WTC11 (cell line): ENCODE measurements around the gene RYR1. TPM values are rescaled to one million over a fixed set of nuclear protein-coding genes. Genes with fewer than 3 reads are reported as not detected.

ENCODE experiments used
- FOXK1 ChIP-seq: sonication (generic); formaldehyde crosslinking; IDR thresholded peaks from 2 replicates; pipeline ENCODE4 v1.8.0; 2022; ENCODE audit warnings: mild to moderate bottlenecking, moderate library complexity, missing genetic modification reagents
- NR3C1 ChIP-seq: sonication (generic); formaldehyde crosslinking; conservative IDR thresholded peaks from 2 replicates; pipeline ENCODE4 v1.8.1; 2023; ENCODE audit warnings: low read depth, mild to moderate bottlenecking, missing genetic modification reagents
- PRRX2 ChIP-seq: fragments of 250-450 bp; sonication (Bioruptor Pico); IDR thresholded peaks from 2 replicates; pipeline ENCODE4 v1.8.0; 2021; ENCODE audit warnings: mild to moderate bottlenecking
- TCF7 ChIP-seq: sonication (generic); formaldehyde crosslinking; IDR thresholded peaks from 2 replicates; pipeline ENCODE4 v1.8.0; 2022; ENCODE audit warnings: mild to moderate bottlenecking, low read depth, missing genetic modification reagents, moderate library complexity
- ZBTB21 ChIP-seq: sonication (generic); formaldehyde crosslinking; IDR thresholded peaks from 2 replicates; pipeline ENCODE4 v1.8.1; 2023; ENCODE audit warnings: mild to moderate bottlenecking, missing genetic modification reagents, borderline replicate concordance
- ZNF263 ChIP-seq: sonication (generic); formaldehyde crosslinking; IDR thresholded peaks from 2 replicates; pipeline ENCODE4 v1.8.1; 2022; ENCODE audit warnings: low read depth, mild to moderate bottlenecking, moderate library complexity, missing genetic modification reagents
- total RNA-seq: library from RNA; stranded (reverse); gene quantifications from 3 replicates; pipeline ENCODE4 v1.2.3, GENCODE V29; 2021
- TF ChIP-seq, protein P1 (sequence below): fragments of 250-450 bp; sonication (Bioruptor Pico); IDR thresholded peaks from 2 replicates; pipeline ENCODE4 v2.1.2; 2022; ENCODE audit warnings: mild to moderate bottlenecking, moderate library complexity
- TF ChIP-seq, protein P2 (sequence below): sonication (generic); formaldehyde crosslinking; IDR thresholded peaks from 2 replicates; pipeline ENCODE4 v1.8.1; 2022; ENCODE audit warnings: low read depth, mild to moderate bottlenecking, moderate library complexity, missing genetic modification reagents, borderline replicate concordance
- TF ChIP-seq, protein P3 (sequence below): sonication (generic); formaldehyde crosslinking; IDR thresholded peaks from 2 replicates; pipeline ENCODE4 v1.8.1; 2023; ENCODE audit warnings: mild to moderate bottlenecking, missing genetic modification reagents, borderline replicate concordance
- TF ChIP-seq, protein P4 (sequence below): sonication (generic); formaldehyde crosslinking; conservative IDR thresholded peaks from 2 replicates; pipeline ENCODE4 v1.8.1; 2022; ENCODE audit warnings: mild to moderate bottlenecking, missing genetic modification reagents
- TF ChIP-seq, protein P5 (sequence below): sonication (generic); formaldehyde crosslinking; IDR thresholded peaks from 2 replicates; pipeline ENCODE4 v1.8.1; 2022; ENCODE audit warnings: mild to moderate bottlenecking, missing genetic modification reagents, moderate library complexity, borderline replicate concordance
- TF ChIP-seq, protein P6 (sequence below): sonication (generic); formaldehyde crosslinking; IDR thresholded peaks from 2 replicates; pipeline ENCODE4 v1.8.1; 2023; ENCODE audit warnings: mild to moderate bottlenecking, missing genetic modification reagents
- TF ChIP-seq, protein P7 (sequence below): sonication (generic); formaldehyde crosslinking; IDR thresholded peaks from 2 replicates; pipeline ENCODE4 v1.8.0; 2022; ENCODE audit warnings: mild to moderate bottlenecking, missing genetic modification reagents
- TF ChIP-seq, protein P8 (sequence below): fragments of 250-450 bp; sonication (Bioruptor Pico); IDR thresholded peaks from 2 replicates; pipeline ENCODE4 v1.9.0; 2021; ENCODE audit warnings: mild to moderate bottlenecking

RYR1 gene
- total RNA-seq, 1 experiment from 2014 or later, result 24.2 TPM

DNA sequence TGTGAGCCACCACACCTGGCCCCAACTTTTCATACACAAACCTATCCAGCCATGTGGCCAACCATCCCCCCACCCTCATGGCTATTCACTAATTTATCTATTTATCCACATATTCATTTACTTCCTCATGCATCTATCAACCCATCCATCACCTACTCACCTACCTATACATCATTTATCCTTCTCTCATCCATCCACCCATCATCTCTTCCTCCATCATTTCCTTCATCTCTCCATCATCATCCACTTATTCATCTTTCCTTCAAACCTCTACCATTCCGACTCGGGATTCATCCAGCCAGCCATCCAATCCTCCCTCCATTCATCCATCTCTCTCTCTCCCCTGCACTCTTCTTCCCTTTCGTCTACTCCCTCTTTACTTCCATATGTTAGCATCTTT lies 54.6 kb downstream of the RYR1 start (continued):
- TF ChIP-seq, protein P1, sequence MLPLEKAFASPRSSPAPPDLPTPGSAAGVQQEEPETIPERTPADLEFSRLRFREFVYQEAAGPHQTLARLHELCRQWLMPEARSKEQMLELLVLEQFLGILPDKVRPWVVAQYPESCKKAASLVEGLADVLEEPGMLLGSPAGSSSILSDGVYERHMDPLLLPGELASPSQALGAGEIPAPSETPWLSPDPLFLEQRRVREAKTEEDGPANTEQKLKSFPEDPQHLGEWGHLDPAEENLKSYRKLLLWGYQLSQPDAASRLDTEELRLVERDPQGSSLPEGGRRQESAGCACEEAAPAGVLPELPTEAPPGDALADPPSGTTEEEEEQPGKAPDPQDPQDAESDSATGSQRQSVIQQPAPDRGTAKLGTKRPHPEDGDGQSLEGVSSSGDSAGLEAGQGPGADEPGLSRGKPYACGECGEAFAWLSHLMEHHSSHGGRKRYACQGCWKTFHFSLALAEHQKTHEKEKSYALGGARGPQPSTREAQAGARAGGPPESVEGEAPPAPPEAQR (CRISPR knock-in tag), result no peak
- TF ChIP-seq, protein P2, sequence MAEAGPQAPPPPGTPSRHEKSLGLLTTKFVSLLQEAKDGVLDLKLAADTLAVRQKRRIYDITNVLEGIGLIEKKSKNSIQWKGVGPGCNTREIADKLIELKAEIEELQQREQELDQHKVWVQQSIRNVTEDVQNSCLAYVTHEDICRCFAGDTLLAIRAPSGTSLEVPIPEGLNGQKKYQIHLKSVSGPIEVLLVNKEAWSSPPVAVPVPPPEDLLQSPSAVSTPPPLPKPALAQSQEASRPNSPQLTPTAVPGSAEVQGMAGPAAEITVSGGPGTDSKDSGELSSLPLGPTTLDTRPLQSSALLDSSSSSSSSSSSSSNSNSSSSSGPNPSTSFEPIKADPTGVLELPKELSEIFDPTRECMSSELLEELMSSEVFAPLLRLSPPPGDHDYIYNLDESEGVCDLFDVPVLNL (CRISPR knock-in tag), result no peak
- TF ChIP-seq, protein P3, sequence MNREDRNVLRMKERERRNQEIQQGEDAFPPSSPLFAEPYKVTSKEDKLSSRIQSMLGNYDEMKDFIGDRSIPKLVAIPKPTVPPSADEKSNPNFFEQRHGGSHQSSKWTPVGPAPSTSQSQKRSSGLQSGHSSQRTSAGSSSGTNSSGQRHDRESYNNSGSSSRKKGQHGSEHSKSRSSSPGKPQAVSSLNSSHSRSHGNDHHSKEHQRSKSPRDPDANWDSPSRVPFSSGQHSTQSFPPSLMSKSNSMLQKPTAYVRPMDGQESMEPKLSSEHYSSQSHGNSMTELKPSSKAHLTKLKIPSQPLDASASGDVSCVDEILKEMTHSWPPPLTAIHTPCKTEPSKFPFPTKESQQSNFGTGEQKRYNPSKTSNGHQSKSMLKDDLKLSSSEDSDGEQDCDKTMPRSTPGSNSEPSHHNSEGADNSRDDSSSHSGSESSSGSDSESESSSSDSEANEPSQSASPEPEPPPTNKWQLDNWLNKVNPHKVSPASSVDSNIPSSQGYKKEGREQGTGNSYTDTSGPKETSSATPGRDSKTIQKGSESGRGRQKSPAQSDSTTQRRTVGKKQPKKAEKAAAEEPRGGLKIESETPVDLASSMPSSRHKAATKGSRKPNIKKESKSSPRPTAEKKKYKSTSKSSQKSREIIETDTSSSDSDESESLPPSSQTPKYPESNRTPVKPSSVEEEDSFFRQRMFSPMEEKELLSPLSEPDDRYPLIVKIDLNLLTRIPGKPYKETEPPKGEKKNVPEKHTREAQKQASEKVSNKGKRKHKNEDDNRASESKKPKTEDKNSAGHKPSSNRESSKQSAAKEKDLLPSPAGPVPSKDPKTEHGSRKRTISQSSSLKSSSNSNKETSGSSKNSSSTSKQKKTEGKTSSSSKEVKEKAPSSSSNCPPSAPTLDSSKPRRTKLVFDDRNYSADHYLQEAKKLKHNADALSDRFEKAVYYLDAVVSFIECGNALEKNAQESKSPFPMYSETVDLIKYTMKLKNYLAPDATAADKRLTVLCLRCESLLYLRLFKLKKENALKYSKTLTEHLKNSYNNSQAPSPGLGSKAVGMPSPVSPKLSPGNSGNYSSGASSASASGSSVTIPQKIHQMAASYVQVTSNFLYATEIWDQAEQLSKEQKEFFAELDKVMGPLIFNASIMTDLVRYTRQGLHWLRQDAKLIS (CRISPR knock-in tag), result no peak
- TF ChIP-seq, protein P4, sequence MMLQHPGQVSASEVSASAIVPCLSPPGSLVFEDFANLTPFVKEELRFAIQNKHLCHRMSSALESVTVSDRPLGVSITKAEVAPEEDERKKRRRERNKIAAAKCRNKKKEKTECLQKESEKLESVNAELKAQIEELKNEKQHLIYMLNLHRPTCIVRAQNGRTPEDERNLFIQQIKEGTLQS (CRISPR knock-in tag), result no peak
- TF ChIP-seq, protein P5, sequence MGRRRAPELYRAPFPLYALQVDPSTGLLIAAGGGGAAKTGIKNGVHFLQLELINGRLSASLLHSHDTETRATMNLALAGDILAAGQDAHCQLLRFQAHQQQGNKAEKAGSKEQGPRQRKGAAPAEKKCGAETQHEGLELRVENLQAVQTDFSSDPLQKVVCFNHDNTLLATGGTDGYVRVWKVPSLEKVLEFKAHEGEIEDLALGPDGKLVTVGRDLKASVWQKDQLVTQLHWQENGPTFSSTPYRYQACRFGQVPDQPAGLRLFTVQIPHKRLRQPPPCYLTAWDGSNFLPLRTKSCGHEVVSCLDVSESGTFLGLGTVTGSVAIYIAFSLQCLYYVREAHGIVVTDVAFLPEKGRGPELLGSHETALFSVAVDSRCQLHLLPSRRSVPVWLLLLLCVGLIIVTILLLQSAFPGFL (CRISPR knock-in tag), result no peak
- no peak for TF ChIP-seq NR3C1 (CRISPR knock-in tag)
- TF ChIP-seq, protein P6, sequence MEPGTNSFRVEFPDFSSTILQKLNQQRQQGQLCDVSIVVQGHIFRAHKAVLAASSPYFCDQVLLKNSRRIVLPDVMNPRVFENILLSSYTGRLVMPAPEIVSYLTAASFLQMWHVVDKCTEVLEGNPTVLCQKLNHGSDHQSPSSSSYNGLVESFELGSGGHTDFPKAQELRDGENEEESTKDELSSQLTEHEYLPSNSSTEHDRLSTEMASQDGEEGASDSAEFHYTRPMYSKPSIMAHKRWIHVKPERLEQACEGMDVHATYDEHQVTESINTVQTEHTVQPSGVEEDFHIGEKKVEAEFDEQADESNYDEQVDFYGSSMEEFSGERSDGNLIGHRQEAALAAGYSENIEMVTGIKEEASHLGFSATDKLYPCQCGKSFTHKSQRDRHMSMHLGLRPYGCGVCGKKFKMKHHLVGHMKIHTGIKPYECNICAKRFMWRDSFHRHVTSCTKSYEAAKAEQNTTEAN (CRISPR knock-in tag), result no peak
- TF ChIP-seq TCF7 (CRISPR knock-in tag), result no peak
- TF ChIP-seq, protein P7, sequence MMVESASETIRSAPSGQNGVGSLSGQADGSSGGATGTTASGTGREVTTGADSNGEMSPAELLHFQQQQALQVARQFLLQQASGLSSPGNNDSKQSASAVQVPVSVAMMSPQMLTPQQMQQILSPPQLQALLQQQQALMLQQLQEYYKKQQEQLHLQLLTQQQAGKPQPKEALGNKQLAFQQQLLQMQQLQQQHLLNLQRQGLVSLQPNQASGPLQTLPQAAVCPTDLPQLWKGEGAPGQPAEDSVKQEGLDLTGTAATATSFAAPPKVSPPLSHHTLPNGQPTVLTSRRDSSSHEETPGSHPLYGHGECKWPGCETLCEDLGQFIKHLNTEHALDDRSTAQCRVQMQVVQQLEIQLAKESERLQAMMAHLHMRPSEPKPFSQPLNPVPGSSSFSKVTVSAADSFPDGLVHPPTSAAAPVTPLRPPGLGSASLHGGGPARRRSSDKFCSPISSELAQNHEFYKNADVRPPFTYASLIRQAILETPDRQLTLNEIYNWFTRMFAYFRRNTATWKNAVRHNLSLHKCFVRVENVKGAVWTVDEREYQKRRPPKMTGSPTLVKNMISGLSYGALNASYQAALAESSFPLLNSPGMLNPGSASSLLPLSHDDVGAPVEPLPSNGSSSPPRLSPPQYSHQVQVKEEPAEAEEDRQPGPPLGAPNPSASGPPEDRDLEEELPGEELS (CRISPR knock-in tag), result no peak
- no peak for TF ChIP-seq ZBTB21 (CRISPR knock-in tag)
- no peak for TF ChIP-seq ZNF263
- TF ChIP-seq FOXK1 (CRISPR knock-in tag), result no peak
- no peak for TF ChIP-seq PRRX2 (CRISPR knock-in tag)
- TF ChIP-seq, protein P8, sequence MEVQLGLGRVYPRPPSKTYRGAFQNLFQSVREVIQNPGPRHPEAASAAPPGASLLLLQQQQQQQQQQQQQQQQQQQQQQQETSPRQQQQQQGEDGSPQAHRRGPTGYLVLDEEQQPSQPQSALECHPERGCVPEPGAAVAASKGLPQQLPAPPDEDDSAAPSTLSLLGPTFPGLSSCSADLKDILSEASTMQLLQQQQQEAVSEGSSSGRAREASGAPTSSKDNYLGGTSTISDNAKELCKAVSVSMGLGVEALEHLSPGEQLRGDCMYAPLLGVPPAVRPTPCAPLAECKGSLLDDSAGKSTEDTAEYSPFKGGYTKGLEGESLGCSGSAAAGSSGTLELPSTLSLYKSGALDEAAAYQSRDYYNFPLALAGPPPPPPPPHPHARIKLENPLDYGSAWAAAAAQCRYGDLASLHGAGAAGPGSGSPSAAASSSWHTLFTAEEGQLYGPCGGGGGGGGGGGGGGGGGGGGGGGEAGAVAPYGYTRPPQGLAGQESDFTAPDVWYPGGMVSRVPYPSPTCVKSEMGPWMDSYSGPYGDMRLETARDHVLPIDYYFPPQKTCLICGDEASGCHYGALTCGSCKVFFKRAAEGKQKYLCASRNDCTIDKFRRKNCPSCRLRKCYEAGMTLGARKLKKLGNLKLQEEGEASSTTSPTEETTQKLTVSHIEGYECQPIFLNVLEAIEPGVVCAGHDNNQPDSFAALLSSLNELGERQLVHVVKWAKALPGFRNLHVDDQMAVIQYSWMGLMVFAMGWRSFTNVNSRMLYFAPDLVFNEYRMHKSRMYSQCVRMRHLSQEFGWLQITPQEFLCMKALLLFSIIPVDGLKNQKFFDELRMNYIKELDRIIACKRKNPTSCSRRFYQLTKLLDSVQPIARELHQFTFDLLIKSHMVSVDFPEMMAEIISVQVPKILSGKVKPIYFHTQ (CRISPR knock-in tag), result no peak
